ENCODE measurements around the gene NEUROD4.

DNA sequence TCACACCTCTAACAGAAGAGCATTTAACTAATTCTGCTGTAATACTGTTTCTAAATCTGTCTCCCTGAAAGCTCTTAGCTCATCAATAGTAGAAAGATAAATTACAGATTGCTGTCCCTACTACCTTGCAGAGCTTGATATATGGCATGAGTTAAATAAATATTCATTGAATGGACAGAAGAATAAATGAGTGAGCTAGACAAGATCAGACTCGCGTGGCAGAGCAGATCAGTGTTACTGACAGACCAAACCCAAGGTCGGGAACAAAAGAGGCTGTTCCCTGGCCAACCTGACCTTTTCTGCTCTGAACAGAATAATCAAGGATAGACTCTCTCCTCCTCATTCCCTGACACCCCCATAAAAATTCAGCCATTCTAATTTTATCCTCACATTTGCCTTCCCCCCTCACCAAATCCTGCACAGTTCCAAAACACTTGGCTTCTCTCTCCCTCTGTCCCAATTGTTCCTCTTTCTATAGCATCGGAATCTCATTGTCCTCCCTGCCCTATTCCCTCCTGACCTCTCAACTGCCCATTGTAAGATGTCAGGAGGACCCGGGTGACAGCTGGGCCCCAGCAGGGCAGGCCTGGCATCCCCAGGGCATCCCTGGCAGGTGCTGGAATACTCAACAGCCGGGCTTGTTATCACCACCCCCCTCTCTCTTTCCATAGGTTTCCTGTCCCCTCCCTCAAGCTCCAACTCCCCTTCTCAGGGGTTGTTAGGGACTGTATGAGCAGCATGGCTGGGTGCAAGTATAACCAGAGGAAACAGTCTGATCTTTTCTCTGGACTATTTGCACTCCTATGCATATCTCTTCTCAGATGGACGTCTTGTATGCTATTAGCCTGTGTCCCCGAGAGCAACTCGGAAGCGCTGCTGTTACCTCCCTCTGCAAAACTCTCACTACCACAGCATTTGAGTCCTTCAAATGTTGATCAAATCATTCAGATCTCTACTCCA, 19.9 kb downstream of the NEUROD4 start:
- no peak for TF ChIP-seq CEBPB (IDR thresholded peaks at IDR 0.05; ENCODE audit: borderline replicate concordance in 1 of 2, low read depth in 2 of 2, low read length in 2 of 2)
- TF ChIP-seq, protein P1, sequence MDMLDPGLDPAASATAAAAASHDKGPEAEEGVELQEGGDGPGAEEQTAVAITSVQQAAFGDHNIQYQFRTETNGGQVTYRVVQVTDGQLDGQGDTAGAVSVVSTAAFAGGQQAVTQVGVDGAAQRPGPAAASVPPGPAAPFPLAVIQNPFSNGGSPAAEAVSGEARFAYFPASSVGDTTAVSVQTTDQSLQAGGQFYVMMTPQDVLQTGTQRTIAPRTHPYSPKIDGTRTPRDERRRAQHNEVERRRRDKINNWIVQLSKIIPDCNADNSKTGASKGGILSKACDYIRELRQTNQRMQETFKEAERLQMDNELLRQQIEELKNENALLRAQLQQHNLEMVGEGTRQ (IDR thresholded peaks at IDR 0.05; ENCODE audit: borderline replicate concordance, low read depth, low read length): no peak
- no peak for TF ChIP-seq TAF1 (IDR thresholded peaks at IDR 0.05; ENCODE audit: borderline replicate concordance, low read depth, low read length)
- no peak for TF ChIP-seq ZNF24 (IDR thresholded peaks at IDR 0.05)
- TF ChIP-seq, protein P2, sequence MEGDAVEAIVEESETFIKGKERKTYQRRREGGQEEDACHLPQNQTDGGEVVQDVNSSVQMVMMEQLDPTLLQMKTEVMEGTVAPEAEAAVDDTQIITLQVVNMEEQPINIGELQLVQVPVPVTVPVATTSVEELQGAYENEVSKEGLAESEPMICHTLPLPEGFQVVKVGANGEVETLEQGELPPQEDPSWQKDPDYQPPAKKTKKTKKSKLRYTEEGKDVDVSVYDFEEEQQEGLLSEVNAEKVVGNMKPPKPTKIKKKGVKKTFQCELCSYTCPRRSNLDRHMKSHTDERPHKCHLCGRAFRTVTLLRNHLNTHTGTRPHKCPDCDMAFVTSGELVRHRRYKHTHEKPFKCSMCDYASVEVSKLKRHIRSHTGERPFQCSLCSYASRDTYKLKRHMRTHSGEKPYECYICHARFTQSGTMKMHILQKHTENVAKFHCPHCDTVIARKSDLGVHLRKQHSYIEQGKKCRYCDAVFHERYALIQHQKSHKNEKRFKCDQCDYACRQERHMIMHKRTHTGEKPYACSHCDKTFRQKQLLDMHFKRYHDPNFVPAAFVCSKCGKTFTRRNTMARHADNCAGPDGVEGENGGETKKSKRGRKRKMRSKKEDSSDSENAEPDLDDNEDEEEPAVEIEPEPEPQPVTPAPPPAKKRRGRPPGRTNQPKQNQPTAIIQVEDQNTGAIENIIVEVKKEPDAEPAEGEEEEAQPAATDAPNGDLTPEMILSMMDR (IDR thresholded peaks at IDR 0.05 in 2 of 3, conservative IDR thresholded peaks at IDR 0.05 in 1 of 3; ENCODE audit: control insufficient read depth in 2 of 3, extremely low read depth in 1 of 3, insufficient read depth in 1 of 3, low read depth in 3 of 3, low read length in 3 of 3): no peak
- TF ChIP-seq POLR2A (IDR thresholded peaks at IDR 0.05; ENCODE audit: low read depth, low read length): no peak

Measured in GM12878 (cell line).